Endodermal cell (in vitro differentiated cells): ENCODE data around the gene LGR4. TPM values are rescaled to one million over a fixed set of nuclear protein-coding genes. Genes with fewer than 3 reads are reported as not detected.

Experiments
- DNase-seq: peaks from one replicate; pipeline ENCODE4 v3.0.0-alpha.2; 2017
- H3K27ac ChIP-seq: 2 replicates; pipeline ENCODE4 v1.5.1; 2013; ENCODE audit warnings: mild to moderate bottlenecking, low read depth, low read length, moderate library complexity
- H3K27me3 ChIP-seq: 2 replicates; pipeline ENCODE4 v1.6.1; 2013; ENCODE audit warnings: mild to moderate bottlenecking, low read length, moderate library complexity; ENCODE audit not compliant: insufficient read depth, control insufficient read depth, poor library complexity, severe bottlenecking
- H3K36me3 ChIP-seq: 2 replicates; pipeline ENCODE4 v1.7.0; 2013; ENCODE audit warnings: mild to moderate bottlenecking, low read length, moderate library complexity; ENCODE audit not compliant: control insufficient read depth, insufficient read depth
- H3K4me1 ChIP-seq: one replicate; pipeline ENCODE4 v1.7.0; 2013; ENCODE audit warnings: low read length; ENCODE audit not compliant: control insufficient read depth, insufficient read depth
- H3K4me3 ChIP-seq: 2 replicates; pipeline ENCODE4 v1.5.1; 2013; ENCODE audit warnings: mild to moderate bottlenecking, low read length, moderate library complexity
- H3K9ac ChIP-seq: 2 replicates; pipeline ENCODE4 v1.6.1; 2013; ENCODE audit warnings: mild to moderate bottlenecking, low read length, moderate library complexity; ENCODE audit not compliant: poor library complexity, severe bottlenecking; ENCODE audit errors: extremely low read depth
- H3K9me3 ChIP-seq: 2 replicates; pipeline ENCODE4 v1.6.1; 2013; ENCODE audit warnings: mild to moderate bottlenecking, low read length, moderate library complexity; ENCODE audit not compliant: control insufficient read depth
- H3K27ac Mint-ChIP-seq: 2 replicates; pipeline ENCODE4 v1.8.0; 2020; ENCODE audit warnings: mixed read lengths
- H3K27me3 Mint-ChIP-seq: 2 replicates; pipeline ENCODE4 v1.8.0; 2021; ENCODE audit warnings: mild to moderate bottlenecking, mixed read lengths; ENCODE audit not compliant: insufficient read depth
- H3K36me3 Mint-ChIP-seq: 2 replicates; pipeline ENCODE4 v1.8.0; 2020; ENCODE audit warnings: low read depth, mixed read lengths
- H3K4me1 Mint-ChIP-seq: 2 replicates; pipeline ENCODE4 v1.8.0; 2020; ENCODE audit warnings: mixed read lengths
- H3K4me3 Mint-ChIP-seq: 2 replicates; pipeline ENCODE4 v1.8.0; 2020; ENCODE audit warnings: mild to moderate bottlenecking, moderate library complexity, mixed read lengths
- H3K9me3 Mint-ChIP-seq: 2 replicates; pipeline ENCODE4 v1.8.0; 2020; ENCODE audit warnings: mild to moderate bottlenecking, mixed read lengths
- CTCF ChIP-seq: fragments of 200-600 bp; sonication (generic); conservative IDR thresholded peaks from 2 replicates; pipeline ENCODE4 v1.5.0; 2021; ENCODE audit warnings: antibody characterized with exemption, mild to moderate bottlenecking
- WGBS, 2 experiments: methylation state at CpG; one replicate each; pipeline versions ENCODE4 v1.1.5 to v1.1.7; 2013; ENCODE audit warnings: missing lambda C conversion rate in 2 of 2, mixed read lengths in 1 of 2; ENCODE audit not compliant: insufficient coverage in 1 of 2, insufficient read length in 1 of 2; 5-methylcytosine and 5-hydroxymethylcytosine counted together
- total RNA-seq, 2 donors: library from RNA; stranded (reverse); fragmentation: NEBNext Ultra II Directional in 1 of 2; extraction: Animal tissue kit (Norgen Biotek cat#: 25700) in 1 of 2; gene quantifications; 2 replicates in 1 of 2; 3 replicates in 1 of 2; pipeline ENCODE4 v1.2.1, GENCODE V29; 2021

Gene LGR4
- total RNA-seq, 2 donors from 2014 or later, result 73.7 to 75.6 TPM

- no peak for DNase-seq
- Mint-ChIP-seq H3K4me3 (no peak overlapping the region), H3K4me1 (no peaks in the 10 kb centered on the region), H3K9me3 (no peaks in the 10 kb centered on the region), H3K27me3 (no peaks in the 10 kb centered on the region), H3K36me3 (peaks cover 61% of the 10 kb centered on the region), H3K27ac (no peak overlapping the region)
- Histone ChIP-seq H3K4me1 (no peaks in the 10 kb centered on the region), H3K9ac (no peak overlapping the region), H3K4me3 (no peak overlapping the region), H3K36me3 (peaks cover 89% of the 10 kb centered on the region), H3K9me3 (no peaks in the 10 kb centered on the region), H3K27me3 (no peaks in the 10 kb centered on the region), H3K27ac (no peak overlapping the region)
- WGBS, 2 experiments, result 100% methylated on average over 2 of the region's 2 CpGs; no CpG with 5 or more reads in 1 of the 2 experiments
- no peak for TF ChIP-seq CTCF
Observed at GRCh38 chr11:27380771-27381170, 91.8 kb downstream of the LGR4 start.

GRCh38 chr11:27379449-27379848 is 93.1 kb downstream of the LGR4 start:
- H3K4me3 Mint-ChIP-seq, result no peak overlapping the region
- 76 to 83% methylated on average over 3 of the region's 3 CpGs for WGBS, 2 experiments
- H3K27ac ChIP-seq, result no peak overlapping the region
- no peak for TF ChIP-seq CTCF
- H3K27me3 ChIP-seq, result no peaks in the 10 kb centered on the region
- no peaks in the 10 kb centered on the region for H3K9me3 Mint-ChIP-seq
- no peak overlapping the region for H3K27ac Mint-ChIP-seq
- H3K9ac ChIP-seq, result no peak overlapping the region
- no peaks in the 10 kb centered on the region for H3K9me3 ChIP-seq
- H3K36me3 Mint-ChIP-seq, result peaks cover 56% of the 10 kb centered on the region
- no peak overlapping the region for H3K4me3 ChIP-seq
- peaks cover 2% of the 10 kb centered on the region for H3K4me1 ChIP-seq
- no peak for DNase-seq
- H3K36me3 ChIP-seq, result peaks cover 83% of the 10 kb centered on the region
- H3K4me1 Mint-ChIP-seq, result peaks cover 3% of the 10 kb centered on the region
- H3K27me3 Mint-ChIP-seq, result no peaks in the 10 kb centered on the region

GRCh38 chr11:27375370-27375769 is 97.2 kb downstream of the LGR4 start:
- 100% methylated on average over 2 of the region's 2 CpGs; no CpG with 5 or more reads in 1 of the 2 experiments for WGBS, 2 experiments
- no peak overlapping the region for H3K27ac ChIP-seq
- no peak for TF ChIP-seq CTCF
- no peak for DNase-seq
- H3K27me3 ChIP-seq, result no peaks in the 10 kb centered on the region
- no peak overlapping the region for H3K9ac ChIP-seq
- no peak overlapping the region for H3K4me3 Mint-ChIP-seq
- H3K4me1 ChIP-seq, result peaks cover 16% of the 10 kb centered on the region
- peaks cover 82% of the 10 kb centered on the region for H3K36me3 ChIP-seq
- no peak overlapping the region for H3K27ac Mint-ChIP-seq
- no peak overlapping the region for H3K4me3 ChIP-seq
- H3K9me3 ChIP-seq, result no peaks in the 10 kb centered on the region
- no peaks in the 10 kb centered on the region for H3K27me3 Mint-ChIP-seq
- H3K4me1 Mint-ChIP-seq, result peaks cover 35% of the 10 kb centered on the region
- H3K36me3 Mint-ChIP-seq, result peaks cover 55% of the 10 kb centered on the region
- H3K9me3 Mint-ChIP-seq, result no peaks in the 10 kb centered on the region
